HCT116 (cell line): Measurements from ENCODE around the gene RFX2.

Source experiments
- EZH2phosphoT487 ChIP-seq: fragments of 200-600 bp; IDR thresholded peaks from 2 replicates; pipeline ENCODE4 v1.6.1; 2018; ENCODE audit warnings: antibody characterized with exemption, borderline replicate concordance
- JUND ChIP-seq: IDR thresholded peaks from 2 replicates; pipeline ENCODE4 v1.6.1; 2012
- POLR2A ChIP-seq: IDR thresholded peaks from 2 replicates; pipeline ENCODE4 v1.7.0; 2011; ENCODE audit warnings: borderline replicate concordance; ENCODE audit not compliant: insufficient read depth, insufficient read length; ENCODE audit errors: extremely low read depth
- POLR2AphosphoS5 ChIP-seq: IDR thresholded peaks from 2 replicates; pipeline ENCODE4 v1.6.1; 2011; ENCODE audit warnings: mild to moderate bottlenecking, low read depth, low read length, moderate library complexity
- RAD21 ChIP-seq: IDR thresholded peaks from 2 replicates; pipeline ENCODE4 v1.6.1; 2012; ENCODE audit warnings: low read depth, mild to moderate bottlenecking
- SRF ChIP-seq: IDR thresholded peaks from 2 replicates; pipeline ENCODE4 v1.6.1; 2012; ENCODE audit warnings: low read depth
- TF ChIP-seq, protein P1 (sequence below): IDR thresholded peaks from 2 replicates; pipeline ENCODE4 v1.6.1; 2012
- TF ChIP-seq, protein P2 (sequence below), 3 experiments: fragments of 200-600 bp in 1 of 3; sonication (generic) in 1 of 3; IDR thresholded peaks in 2 of 3; conservative IDR thresholded peaks in 1 of 3; 2 replicates each; pipeline ENCODE4 v1.5.1; 2012 to 2017; ENCODE audit warnings: low read depth in 2 of 3, low read length in 2 of 3, antibody characterized with exemption in 1 of 3, borderline replicate concordance in 1 of 3, control low read depth in 1 of 3, mild to moderate bottlenecking in 1 of 3, mixed read lengths in 1 of 3, mixed run types in 1 of 3, moderate library complexity in 1 of 3; ENCODE audit not compliant: insufficient read depth in 1 of 3
- TF ChIP-seq, protein P3 (sequence below): IDR thresholded peaks from 2 replicates; pipeline ENCODE4 v1.6.1; 2012

DNA sequence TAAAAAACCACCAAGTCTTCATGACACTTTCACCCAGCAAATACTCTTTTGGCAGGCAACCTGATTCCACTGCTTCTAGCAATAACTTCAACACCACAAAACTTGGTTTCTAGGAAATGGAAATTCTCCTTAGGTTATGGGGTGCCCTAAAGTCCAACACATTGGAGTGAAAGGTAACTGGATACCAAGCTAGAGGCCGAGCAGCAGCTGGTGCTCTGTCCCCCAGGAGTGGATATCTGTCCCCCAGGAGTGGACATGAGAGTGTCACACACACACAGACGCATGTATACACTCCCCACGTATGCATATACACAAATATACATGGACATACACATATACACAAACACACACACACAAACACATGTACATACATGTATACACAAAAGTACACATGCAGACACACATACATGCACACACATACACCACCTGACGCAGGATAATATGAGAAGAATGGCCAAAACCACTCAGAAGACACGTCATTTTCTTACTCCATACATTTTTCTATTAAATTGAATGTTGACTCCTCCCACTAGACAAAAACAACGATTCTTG lies 50.8 kb downstream of the RFX2 start:
- no peak for TF ChIP-seq SRF
- TF ChIP-seq POLR2A = no peak
- TF ChIP-seq, protein P1, sequence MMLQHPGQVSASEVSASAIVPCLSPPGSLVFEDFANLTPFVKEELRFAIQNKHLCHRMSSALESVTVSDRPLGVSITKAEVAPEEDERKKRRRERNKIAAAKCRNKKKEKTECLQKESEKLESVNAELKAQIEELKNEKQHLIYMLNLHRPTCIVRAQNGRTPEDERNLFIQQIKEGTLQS = no peak
- TF ChIP-seq, protein P2, sequence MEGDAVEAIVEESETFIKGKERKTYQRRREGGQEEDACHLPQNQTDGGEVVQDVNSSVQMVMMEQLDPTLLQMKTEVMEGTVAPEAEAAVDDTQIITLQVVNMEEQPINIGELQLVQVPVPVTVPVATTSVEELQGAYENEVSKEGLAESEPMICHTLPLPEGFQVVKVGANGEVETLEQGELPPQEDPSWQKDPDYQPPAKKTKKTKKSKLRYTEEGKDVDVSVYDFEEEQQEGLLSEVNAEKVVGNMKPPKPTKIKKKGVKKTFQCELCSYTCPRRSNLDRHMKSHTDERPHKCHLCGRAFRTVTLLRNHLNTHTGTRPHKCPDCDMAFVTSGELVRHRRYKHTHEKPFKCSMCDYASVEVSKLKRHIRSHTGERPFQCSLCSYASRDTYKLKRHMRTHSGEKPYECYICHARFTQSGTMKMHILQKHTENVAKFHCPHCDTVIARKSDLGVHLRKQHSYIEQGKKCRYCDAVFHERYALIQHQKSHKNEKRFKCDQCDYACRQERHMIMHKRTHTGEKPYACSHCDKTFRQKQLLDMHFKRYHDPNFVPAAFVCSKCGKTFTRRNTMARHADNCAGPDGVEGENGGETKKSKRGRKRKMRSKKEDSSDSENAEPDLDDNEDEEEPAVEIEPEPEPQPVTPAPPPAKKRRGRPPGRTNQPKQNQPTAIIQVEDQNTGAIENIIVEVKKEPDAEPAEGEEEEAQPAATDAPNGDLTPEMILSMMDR (IDR thresholded peaks at IDR 0.05 in 2 of 3, conservative IDR thresholded peaks at IDR 0.05 in 1 of 3; ENCODE audit: borderline replicate concordance in 1 of 3, insufficient read depth in 1 of 3, low read depth in 2 of 3, low read length in 2 of 3) = no peak
- no peak for TF ChIP-seq EZH2phosphoT487
- no peak for TF ChIP-seq JUND
- TF ChIP-seq POLR2AphosphoS5 = no peak
- no peak for TF ChIP-seq RAD21
- TF ChIP-seq, protein P3, sequence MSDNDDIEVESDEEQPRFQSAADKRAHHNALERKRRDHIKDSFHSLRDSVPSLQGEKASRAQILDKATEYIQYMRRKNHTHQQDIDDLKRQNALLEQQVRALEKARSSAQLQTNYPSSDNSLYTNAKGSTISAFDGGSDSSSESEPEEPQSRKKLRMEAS = no peak
